ENCODE data around the gene FHOD3. TPM values are rescaled to one million over a fixed set of nuclear protein-coding genes. Genes with fewer than 3 reads are reported as not detected.

FHOD3 gene
- total and polyA plus RNA-seq, 2 experiments from 2014 or later: 2.7 to 8.7 TPM

DNA sequence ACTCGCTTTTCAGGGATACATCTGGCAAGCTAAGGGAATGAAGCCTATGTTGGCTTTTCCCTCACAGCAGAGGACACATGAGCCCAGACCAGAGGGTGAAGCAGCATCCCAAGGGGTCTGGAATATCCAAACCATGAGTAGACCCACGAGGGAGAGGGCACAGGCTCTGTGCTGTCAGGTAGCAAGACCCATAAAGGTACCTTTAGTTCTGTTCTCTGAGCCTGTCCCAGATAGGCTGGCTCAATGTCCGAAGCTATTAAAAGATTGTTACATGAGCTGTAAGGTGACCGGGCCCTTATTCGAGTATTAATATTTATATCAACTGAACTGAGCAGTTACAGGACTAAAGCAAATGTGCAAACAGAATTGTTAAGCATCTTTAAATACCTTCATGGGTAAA lies 479.1 kb downstream of the FHOD3 start:
- Mint-ChIP-seq H3K27ac (no peak overlapping the region), H3K27me3 (ENCODE audit: insufficient read depth, low read depth, poor library complexity) (peaks cover 2% of the 10 kb centered on the region), H3K9me3 (no peaks in the 10 kb centered on the region), H3K4me3 (no peak overlapping the region), H3K36me3 (ENCODE audit: low read depth) (no peaks in the 10 kb centered on the region), H3K4me1 (peaks cover 2% of the 10 kb centered on the region; the same call in 1 of the 3 replicates)
- no peak overlapping the region for H3K4me2 ChIP-seq
- H3K36me3 ChIP-seq (ENCODE audit: insufficient read depth): no peaks in the 10 kb centered on the region; the same call in 1 of the 2 replicates
- H4K20me1 ChIP-seq (replicated peaks; ENCODE audit: insufficient read depth): no peaks in the 10 kb centered on the region
- no peak overlapping the region for H3K27ac ChIP-seq (ENCODE audit: low read depth)
- H3K4me1 ChIP-seq (ENCODE audit: insufficient read depth): no peaks in the 10 kb centered on the region
- no peak overlapping the region for H3K4me3 ChIP-seq
- H2AFZ ChIP-seq: no peak overlapping the region
- no peaks in the 10 kb centered on the region for H3K27me3 ChIP-seq (ENCODE audit: insufficient read depth)
- H3K9me2 ChIP-seq (ENCODE audit: insufficient read depth): no peaks in the 10 kb centered on the region
- no peaks in the 10 kb centered on the region for H3K79me2 ChIP-seq (replicated peaks; ENCODE audit: insufficient read depth)
- no peak for TF ChIP-seq JUNB (IDR thresholded peaks at IDR 0.05; ENCODE audit: unreplicated experiment)
- no peak for TF ChIP-seq EZH2phosphoT487 (IDR thresholded peaks at IDR 0.05; ENCODE audit: unreplicated experiment)
- no peak for TF ChIP-seq ZNF331 (CRISPR knock-in tag; IDR thresholded peaks at IDR 0.05; ENCODE audit: low read depth)
- TF ChIP-seq STAT1 (IDR thresholded peaks at IDR 0.05; ENCODE audit: unreplicated experiment): no peak
- no peak for TF ChIP-seq CREB1 (CRISPR knock-in tag; IDR thresholded peaks at IDR 0.05; ENCODE audit: low read depth)
- TF ChIP-seq, protein P1, sequence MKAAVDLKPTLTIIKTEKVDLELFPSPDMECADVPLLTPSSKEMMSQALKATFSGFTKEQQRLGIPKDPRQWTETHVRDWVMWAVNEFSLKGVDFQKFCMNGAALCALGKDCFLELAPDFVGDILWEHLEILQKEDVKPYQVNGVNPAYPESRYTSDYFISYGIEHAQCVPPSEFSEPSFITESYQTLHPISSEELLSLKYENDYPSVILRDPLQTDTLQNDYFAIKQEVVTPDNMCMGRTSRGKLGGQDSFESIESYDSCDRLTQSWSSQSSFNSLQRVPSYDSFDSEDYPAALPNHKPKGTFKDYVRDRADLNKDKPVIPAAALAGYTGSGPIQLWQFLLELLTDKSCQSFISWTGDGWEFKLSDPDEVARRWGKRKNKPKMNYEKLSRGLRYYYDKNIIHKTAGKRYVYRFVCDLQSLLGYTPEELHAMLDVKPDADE (IDR thresholded peaks at IDR 0.05): no peak
- TF ChIP-seq, protein P2, sequence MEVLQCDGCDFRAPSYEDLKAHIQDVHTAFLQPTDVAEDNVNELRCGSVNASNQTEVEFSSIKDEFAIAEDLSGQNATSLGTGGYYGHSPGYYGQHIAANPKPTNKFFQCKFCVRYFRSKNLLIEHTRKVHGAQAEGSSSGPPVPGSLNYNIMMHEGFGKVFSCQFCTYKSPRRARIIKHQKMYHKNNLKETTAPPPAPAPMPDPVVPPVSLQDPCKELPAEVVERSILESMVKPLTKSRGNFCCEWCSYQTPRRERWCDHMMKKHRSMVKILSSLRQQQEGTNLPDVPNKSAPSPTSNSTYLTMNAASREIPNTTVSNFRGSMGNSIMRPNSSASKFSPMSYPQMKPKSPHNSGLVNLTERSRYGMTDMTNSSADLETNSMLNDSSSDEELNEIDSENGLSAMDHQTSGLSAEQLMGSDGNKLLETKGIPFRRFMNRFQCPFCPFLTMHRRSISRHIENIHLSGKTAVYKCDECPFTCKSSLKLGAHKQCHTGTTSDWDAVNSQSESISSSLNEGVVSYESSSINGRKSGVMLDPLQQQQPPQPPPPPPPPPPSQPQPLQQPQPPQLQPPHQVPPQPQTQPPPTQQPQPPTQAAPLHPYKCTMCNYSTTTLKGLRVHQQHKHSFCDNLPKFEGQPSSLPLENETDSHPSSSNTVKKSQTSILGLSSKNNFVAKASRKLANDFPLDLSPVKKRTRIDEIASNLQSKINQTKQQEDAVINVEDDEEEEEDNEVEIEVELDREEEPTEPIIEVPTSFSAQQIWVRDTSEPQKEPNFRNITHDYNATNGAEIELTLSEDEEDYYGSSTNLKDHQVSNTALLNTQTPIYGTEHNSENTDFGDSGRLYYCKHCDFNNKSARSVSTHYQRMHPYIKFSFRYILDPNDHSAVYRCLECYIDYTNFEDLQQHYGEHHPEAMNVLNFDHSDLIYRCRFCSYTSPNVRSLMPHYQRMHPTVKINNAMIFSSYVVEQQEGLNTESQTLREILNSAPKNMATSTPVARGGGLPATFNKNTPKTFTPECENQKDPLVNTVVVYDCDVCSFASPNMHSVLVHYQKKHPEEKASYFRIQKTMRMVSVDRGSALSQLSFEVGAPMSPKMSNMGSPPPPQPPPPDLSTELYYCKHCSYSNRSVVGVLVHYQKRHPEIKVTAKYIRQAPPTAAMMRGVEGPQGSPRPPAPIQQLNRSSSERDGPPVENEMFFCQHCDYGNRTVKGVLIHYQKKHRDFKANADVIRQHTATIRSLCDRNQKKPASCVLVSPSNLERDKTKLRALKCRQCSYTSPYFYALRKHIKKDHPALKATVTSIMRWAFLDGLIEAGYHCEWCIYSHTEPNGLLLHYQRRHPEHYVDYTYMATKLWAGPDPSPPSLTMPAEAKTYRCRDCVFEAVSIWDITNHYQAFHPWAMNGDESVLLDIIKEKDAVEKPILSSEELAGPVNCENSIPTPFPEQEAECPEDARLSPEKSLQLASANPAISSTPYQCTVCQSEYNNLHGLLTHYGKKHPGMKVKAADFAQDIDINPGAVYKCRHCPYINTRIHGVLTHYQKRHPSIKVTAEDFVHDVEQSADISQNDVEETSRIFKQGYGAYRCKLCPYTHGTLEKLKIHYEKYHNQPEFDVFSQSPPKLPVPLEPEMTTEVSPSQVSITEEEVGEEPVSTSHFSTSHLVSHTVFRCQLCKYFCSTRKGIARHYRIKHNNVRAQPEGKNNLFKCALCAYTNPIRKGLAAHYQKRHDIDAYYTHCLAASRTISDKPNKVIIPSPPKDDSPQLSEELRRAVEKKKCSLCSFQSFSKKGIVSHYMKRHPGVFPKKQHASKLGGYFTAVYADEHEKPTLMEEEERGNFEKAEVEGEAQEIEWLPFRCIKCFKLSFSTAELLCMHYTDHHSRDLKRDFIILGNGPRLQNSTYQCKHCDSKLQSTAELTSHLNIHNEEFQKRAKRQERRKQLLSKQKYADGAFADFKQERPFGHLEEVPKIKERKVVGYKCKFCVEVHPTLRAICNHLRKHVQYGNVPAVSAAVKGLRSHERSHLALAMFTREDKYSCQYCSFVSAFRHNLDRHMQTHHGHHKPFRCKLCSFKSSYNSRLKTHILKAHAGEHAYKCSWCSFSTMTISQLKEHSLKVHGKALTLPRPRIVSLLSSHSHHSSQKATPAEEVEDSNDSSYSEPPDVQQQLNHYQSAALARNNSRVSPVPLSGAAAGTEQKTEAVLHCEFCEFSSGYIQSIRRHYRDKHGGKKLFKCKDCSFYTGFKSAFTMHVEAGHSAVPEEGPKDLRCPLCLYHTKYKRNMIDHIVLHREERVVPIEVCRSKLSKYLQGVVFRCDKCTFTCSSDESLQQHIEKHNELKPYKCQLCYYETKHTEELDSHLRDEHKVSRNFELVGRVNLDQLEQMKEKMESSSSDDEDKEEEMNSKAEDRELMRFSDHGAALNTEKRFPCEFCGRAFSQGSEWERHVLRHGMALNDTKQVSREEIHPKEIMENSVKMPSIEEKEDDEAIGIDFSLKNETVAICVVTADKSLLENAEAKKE (CRISPR knock-in tag; IDR thresholded peaks at IDR 0.05): no peak
- TF ChIP-seq POLR2AphosphoS5 (IDR thresholded peaks at IDR 0.05; ENCODE audit: low read depth): no peak
- TF ChIP-seq REST (IDR thresholded peaks at IDR 0.05; ENCODE audit: unreplicated experiment): no peak
- TF ChIP-seq ZNF114 (CRISPR knock-in tag; IDR thresholded peaks at IDR 0.05): no peak
- TF ChIP-seq EZH2 (IDR thresholded peaks at IDR 0.05; ENCODE audit: low read depth, unreplicated experiment): no peak
- TF ChIP-seq NANOG (IDR thresholded peaks at IDR 0.05; ENCODE audit: borderline replicate concordance): no peak
- TF ChIP-seq CTCF (conservative IDR thresholded peaks at IDR 0.05; ENCODE audit: low read depth in 2 of 2): no peak
- ATAC-seq (no peak), DNase-seq (ENCODE audit: low spot score) (no peak)
- H3F3A ChIP-seq (replicated peaks; ENCODE audit: low read depth): no peaks in the 10 kb centered on the region
